NAMALWA (cell line): ENCODE data around the gene DNAI7.

ENCODE experiments used
- DNase-seq: peaks from one replicate; pipeline ENCODE4 v3.0.0-alpha.2; 2015; ENCODE audit warnings: low spot score

Gene DNAI7

GRCh38 chr12:25184132-25184531 is 10.8 kb downstream of the DNAI7 start:
- DNase-seq: peak; percentile 17

DNA sequence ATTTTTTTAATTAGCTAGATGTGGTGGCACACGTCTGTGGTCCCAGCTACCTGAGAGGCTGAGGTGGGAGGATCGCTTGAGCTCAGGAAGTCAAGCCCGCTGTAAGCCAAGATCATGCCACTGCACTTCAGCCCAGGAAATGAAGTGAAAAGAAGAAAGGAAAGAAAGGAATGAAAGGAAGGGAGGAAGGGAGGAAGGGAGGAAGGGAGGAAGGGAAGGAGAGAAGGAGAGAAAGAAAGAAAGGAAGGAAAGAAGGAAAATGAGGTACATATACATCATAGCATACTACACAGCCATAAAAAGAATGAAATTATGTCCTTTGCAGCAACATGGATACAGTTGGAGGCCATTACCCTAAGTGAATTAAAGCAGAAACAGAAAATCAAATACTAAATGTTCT is 12.2 kb downstream of the DNAI7 start:
- DNase-seq: no peak

DNA sequence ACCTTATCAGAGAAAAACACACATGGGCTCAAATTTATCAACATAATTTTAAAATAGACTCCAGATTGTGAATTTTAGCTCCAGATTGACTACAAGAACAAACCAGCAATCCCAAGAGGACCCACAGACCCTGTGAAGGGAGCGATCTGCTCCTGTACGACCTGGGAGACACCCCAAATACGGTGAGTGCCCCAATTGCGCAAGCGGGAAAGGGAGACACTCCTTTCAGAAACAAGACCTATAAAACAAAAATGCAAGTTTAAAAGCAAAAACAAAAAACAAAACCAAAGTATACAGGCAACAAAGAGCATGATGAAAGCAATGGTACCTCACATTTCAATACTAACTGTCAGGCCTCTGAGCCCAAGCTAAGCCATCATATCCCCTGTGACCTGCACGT is 32.1 kb downstream of the DNAI7 start:
- DNase-seq: no peak

GRCh38 chr12:25156061-25156460 is 38.9 kb downstream of the DNAI7 start:
- DNase-seq: no peak

DNA sequence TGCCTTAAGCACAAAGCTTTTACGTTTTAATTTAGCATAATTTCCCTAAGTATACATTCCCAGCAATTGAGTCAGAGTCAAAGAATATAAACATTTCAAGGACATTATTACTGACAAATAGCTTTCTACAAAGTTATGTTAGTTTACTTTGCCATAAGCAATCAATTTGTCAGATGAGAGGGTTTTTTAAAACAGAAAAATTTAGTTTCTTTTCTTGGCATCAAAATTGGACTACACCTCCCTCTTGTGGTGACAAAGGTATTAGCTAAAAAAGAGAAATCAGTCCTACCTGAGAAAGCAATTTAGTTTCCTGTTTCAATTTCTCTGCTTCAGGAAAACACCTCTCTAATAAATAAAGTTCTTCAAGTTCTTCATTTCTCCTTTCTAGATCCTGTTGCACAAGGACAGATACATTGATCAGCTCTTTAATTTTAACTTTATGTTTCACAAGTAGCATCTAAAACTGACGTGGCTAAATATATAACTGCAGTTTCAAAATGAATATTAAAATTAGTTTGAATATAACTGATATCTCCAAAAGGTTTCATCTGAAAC is 39.9 kb downstream of the DNAI7 start:
- DNase-seq: peak; percentile 86

- no peak for DNase-seq
These were observed 42.9 kb downstream of the DNAI7 start for GRCh38 chr12:25152055-25152454.

- DNase-seq: no peak
These were observed 43.5 kb downstream of the DNAI7 start for GRCh38 chr12:25151476-25151875.

- DNase-seq: no peak
These were observed 48.3 kb downstream of the DNAI7 start for GRCh38 chr12:25146686-25147085.

DNA sequence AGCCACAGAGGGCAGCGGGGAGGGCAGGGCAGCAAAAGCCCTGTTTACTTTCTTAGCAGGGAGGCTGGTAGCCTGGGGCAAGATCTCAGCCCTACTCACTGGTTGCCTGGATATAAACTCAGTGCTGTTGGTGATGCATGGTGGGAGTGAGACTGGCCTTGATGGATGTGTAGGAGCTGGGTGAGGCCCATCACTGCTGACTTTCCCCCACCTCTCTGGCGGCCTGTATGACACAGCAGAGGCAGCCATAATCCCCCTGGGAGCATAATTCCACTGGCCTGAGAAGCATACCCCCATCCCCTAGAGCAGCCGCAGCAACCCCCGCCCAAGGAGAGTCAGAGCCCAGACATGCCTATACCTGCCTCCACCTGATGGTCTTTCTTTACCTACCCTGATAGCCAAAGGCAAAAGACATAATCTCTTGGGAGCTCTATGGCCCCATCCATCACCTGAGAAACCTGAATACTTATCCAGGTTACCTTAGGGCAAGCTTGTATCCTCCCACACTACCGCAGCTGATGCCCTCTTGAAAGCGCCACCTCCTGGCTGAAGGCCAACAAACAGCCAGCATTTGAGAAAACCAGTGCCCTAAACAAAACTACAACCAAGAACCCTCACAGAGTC is 59.3 kb downstream of the DNAI7 start:
- DNase-seq: peak; percentile 32

- no peak for DNase-seq
These were observed 63.7 kb downstream of the DNAI7 start for GRCh38 chr12:25131270-25131669.

GRCh38 chr12:25130741-25131188 is 64.2 kb downstream of the DNAI7 start:
- peak; percentile 79 for DNase-seq

GRCh38 chr12:25126746-25127145 is 68.2 kb downstream of the DNAI7 start:
- no peak for DNase-seq

- no peak for DNase-seq
These were observed 68.9 kb downstream of the DNAI7 start for GRCh38 chr12:25126101-25126500.

DNA sequence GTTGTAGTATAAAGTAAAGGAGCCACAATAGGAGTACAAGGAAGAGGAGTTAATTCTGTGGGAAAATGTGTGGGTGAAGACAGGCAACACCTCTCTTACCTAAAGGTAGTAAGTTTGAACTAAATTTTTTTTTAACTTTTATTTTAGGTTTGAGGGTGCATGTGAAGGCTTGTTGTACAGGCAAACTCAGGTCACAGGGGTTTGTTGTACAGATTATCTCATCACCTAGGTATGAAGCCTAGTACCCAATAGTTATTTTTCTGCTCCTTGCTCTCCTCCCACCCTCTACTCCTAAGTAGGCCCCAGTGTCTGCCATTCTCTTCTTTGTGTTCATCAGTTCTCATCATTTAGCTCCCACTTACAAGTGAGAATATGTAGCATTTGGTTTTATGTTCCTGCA is 70.5 kb downstream of the DNAI7 start:
- no peak for DNase-seq

GRCh38 chr12:25123126-25123525 is 71.8 kb downstream of the DNAI7 start:
- DNase-seq: no peak

GRCh38 chr12:25121916-25122315 is 73.0 kb downstream of the DNAI7 start:
- DNase-seq: no peak

- no peak for DNase-seq
These were observed 73.8 kb downstream of the DNAI7 start for GRCh38 chr12:25121110-25121509.

GRCh38 chr12:25119020-25119419 is 75.9 kb downstream of the DNAI7 start:
- no peak for DNase-seq

DNA sequence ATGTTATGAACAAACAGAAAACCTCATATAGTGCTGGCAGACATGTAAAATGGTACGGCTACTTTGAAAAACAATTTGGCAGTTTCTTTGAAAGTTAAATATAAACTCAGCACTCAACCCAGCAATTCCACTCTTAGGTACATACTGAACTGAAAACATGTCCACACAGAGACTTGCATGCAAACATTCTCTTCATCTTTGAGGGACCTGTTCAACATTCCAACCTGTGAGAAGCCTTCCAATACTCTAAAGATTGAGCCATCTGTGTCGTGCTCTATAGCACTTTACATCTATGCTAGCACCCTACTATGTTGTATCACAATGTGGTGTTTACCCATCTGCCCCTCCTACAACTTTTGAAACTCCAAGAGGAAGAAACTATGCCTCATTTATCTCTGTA is 79.3 kb downstream of the DNAI7 start:
- no peak for DNase-seq

GRCh38 chr12:25113651-25114050 is 81.3 kb downstream of the DNAI7 start:
- DNase-seq: no peak

DNA sequence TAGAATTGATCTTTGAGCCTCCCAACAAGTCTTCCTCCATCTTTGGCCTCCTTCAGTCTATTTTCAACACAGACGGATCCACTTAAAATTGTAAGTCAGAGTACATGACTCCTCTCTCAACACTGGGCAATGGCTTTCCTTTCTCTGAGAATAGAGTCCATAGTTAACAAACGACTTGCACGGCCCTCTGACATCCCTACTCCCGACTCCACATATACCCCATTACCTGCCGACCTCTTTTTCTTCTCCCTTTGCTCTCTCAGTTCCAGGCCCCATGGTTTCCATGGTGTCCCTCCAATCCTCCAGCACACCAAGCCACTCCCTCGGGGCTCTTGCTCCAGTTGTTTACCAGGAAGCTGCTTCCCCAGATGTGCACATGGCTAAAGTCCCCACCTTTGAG is 84.7 kb downstream of the DNAI7 start:
- DNase-seq: peak; percentile 27

- peak; percentile 14 for DNase-seq
These were observed 87.0 kb downstream of the DNAI7 start for GRCh38 chr12:25107920-25108319.

- DNase-seq: no peak
These were observed 88.1 kb downstream of the DNAI7 start for GRCh38 chr12:25106818-25107217.

DNA sequence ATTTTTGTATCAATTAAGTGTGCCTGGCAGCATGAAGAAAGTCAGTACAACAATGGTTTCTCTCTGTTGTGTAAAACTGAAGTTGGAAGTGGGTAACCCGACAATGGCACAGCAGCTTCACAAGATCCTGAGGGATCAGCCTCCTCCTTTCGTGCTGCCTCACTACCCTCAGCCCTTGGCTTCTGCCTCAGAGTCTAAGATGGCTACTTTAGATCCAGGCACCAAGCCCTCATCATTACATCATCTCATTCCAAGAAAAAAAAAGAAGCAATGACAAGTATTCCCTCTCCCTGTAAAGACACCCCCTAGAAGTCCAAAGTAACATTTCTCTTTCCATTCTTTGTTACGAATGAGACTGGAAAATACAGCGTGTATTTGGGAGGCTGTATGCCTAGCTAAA is 92.6 kb downstream of the DNAI7 start:
- no peak for DNase-seq
